Mesodermal cell (in vitro differentiated cells): Measurements from ENCODE around the gene ADGRD1.

Experiments used
- H3K27ac ChIP-seq: 2 replicates; pipeline ENCODE4 v1.7.0; 2013; ENCODE audit warnings: mild to moderate bottlenecking, low read depth, low read length, moderate library complexity; ENCODE audit not compliant: severe bottlenecking
- H3K36me3 ChIP-seq: 2 replicates; pipeline ENCODE4 v1.7.1; 2013; ENCODE audit warnings: mild to moderate bottlenecking, low read length, moderate library complexity; ENCODE audit not compliant: control insufficient read depth, insufficient read depth
- H3K4me1 ChIP-seq: one replicate; pipeline ENCODE4 v1.7.1; 2013; ENCODE audit warnings: mild to moderate bottlenecking, low read length; ENCODE audit not compliant: insufficient read depth, control insufficient read depth, poor library complexity, severe bottlenecking
- H3K4me3 ChIP-seq: 2 replicates; pipeline ENCODE4 v1.7.0; 2013; ENCODE audit warnings: low read length, control low read depth, mild to moderate bottlenecking; ENCODE audit not compliant: insufficient read depth, poor library complexity, severe bottlenecking; ENCODE audit errors: extremely low read depth
- H3K9me3 ChIP-seq: 2 replicates; pipeline ENCODE4 v1.7.1; 2013; ENCODE audit warnings: mild to moderate bottlenecking, low read length, moderate library complexity; ENCODE audit not compliant: control insufficient read depth
- WGBS, 2 experiments: methylation state at CpG; one replicate each; pipeline ENCODE4 v1.1.5; 2013; ENCODE audit warnings: missing lambda C conversion rate in 2 of 2; ENCODE audit not compliant: insufficient coverage in 2 of 2; 5-methylcytosine and 5-hydroxymethylcytosine counted together

Gene ADGRD1

DNA sequence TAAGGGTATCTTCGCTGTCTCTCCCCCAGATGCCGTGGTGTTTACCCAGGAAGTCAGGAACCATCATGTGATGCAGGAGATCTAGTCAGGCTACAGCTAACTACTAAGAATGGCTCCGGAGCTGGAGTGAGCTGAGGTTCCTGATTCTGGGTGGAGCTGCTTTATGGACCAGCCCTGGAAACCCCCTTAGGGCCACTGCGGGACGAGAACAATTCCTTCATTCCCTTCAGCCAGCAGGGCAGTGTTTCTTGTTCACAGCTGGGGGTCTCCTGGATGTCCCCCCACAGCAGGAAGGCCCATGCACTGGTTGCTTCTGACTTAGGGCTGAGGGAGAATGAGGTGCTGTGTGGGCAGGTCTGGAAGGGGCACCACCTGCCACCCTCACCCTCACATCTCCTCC is 199.3 kb downstream of the ADGRD1 start:
- Histone ChIP-seq H3K4me3 (no peak overlapping the region), H3K27ac (no peak overlapping the region), H3K36me3 (no peaks in the 10 kb centered on the region), H3K4me1 (no peaks in the 10 kb centered on the region), H3K9me3 (no peaks in the 10 kb centered on the region)
- WGBS, 2 experiments = 85 to 93% methylated on average over 2 to 5 of the region's 5 CpGs

DNA sequence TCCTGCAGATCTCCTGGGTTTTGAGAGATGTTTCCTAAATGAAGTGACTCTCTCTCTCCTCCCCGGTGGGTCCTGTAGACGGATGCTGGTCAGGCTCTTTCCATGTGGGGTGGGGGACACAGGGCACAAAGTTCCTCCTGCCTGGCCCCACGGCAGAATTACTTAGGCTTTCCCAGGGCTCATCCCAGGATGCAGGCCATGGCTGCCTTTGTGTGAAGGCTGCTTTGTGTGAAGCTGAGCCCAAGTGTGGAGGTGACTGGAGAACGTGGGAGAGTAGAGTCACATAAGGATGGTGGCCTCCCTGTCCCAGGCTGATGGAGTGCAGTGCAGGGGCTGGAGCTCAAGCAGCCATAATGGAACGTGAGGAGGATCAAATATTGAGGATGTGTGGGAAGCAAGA is 200.2 kb downstream of the ADGRD1 start:
- H3K4me1 ChIP-seq = no peaks in the 10 kb centered on the region
- no peaks in the 10 kb centered on the region for H3K9me3 ChIP-seq
- H3K36me3 ChIP-seq = no peaks in the 10 kb centered on the region
- H3K27ac ChIP-seq = no peak overlapping the region
- H3K4me3 ChIP-seq = no peak overlapping the region
- 83 to 90% methylated on average over 2 of the region's 5 CpGs for WGBS, 2 experiments

DNA sequence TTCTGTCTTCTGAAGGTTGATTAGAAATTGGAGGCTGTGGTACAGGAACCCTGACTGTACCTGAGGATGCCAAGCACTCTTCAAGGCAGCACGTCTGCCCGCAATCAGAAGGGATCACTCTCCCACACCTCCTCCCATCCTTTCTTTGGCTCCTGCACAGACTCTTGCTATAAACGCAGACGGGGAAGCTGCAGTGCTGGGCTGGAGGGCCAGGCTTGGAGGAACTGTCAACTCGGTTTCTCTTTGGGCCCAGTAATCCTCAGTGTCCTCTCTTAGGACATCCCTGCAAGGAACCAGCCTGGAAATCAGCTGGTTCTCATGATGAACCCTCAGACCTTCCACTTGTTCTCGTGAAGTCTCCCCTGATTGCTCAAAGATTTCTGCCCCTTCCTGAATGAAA is 201.4 kb downstream of the ADGRD1 start:
- Histone ChIP-seq H3K36me3 (no peaks in the 10 kb centered on the region), H3K27ac (no peak overlapping the region), H3K4me1 (no peaks in the 10 kb centered on the region), H3K4me3 (no peak overlapping the region), H3K9me3 (no peaks in the 10 kb centered on the region)
- 78 to 89% methylated on average over 5 to 6 of the region's 6 CpGs for WGBS, 2 experiments

DNA sequence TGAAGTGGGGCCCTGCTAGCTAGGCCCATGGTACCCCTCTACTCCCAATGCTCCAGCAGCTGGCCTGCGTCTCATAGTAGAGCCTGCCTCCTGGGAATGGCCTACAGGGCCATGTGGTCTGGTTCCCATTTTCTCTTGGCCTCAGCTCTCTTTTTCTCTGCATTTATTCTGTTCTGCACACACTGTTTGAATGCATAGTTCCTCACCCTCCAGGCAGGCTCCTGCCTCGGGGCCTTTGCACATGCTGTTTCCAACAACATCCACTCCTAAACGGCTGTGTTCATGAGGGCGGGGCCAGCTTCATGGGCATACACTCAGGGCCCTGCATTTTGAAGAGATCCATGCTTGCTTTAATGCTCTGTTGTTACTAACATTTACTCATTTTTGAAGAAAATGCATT is 204.0 kb downstream of the ADGRD1 start:
- H3K4me3 ChIP-seq = no peak overlapping the region
- H3K27ac ChIP-seq = no peak overlapping the region
- H3K36me3 ChIP-seq = no peaks in the 10 kb centered on the region
- H3K4me1 ChIP-seq = no peaks in the 10 kb centered on the region
- H3K9me3 ChIP-seq = no peaks in the 10 kb centered on the region
- WGBS, 2 experiments = 71 to 73% methylated on average over 4 of the region's 4 CpGs

DNA sequence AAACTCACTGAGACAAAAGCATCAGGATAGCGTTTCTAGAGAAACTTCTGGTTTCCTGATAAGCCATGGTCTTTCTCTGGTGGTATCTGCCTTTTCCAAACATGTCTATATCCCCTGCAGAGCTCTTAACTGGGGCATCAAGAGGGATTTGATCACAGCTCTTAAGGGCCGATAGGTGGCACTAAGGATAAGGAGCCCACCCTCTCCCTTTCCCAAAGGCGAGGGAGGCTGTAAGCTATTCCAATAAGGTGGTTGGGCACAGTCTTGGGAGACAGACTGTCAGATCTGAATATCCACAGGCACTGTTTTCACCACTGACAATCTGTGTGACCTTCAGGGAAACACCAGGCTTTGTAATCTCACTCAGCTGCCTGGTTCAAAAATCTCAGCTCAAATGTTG is 206.0 kb downstream of the ADGRD1 start:
- H3K4me1 ChIP-seq = no peaks in the 10 kb centered on the region
- WGBS, 2 experiments = 30 to 67% methylated on average over 1 of the region's 3 CpGs
- H3K9me3 ChIP-seq = no peaks in the 10 kb centered on the region
- no peak overlapping the region for H3K27ac ChIP-seq
- H3K36me3 ChIP-seq = no peaks in the 10 kb centered on the region
- no peak overlapping the region for H3K4me3 ChIP-seq

DNA sequence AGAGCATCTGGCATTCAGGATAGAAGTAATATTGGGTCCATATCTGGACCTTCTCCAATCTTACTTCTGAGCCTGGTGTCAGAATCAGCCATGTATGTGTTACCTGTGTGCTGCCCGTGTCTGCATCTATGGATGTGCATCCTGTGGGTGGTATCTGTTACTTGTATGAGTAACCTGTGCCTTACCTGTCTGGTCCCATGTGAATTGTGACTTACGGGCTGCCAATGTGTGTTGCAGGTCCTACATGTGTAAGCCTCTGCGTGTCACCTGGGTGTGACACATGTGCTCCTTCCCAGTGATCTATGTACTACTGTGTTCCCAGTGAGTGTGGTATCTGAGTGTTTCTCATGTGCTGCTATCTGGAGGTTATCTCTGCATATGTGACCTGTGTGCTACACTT is 208.4 kb downstream of the ADGRD1 start:
- H3K4me1 ChIP-seq = no peaks in the 10 kb centered on the region
- WGBS, 2 experiments = 88 to 100% methylated on average over 3 of the region's 3 CpGs

DNA sequence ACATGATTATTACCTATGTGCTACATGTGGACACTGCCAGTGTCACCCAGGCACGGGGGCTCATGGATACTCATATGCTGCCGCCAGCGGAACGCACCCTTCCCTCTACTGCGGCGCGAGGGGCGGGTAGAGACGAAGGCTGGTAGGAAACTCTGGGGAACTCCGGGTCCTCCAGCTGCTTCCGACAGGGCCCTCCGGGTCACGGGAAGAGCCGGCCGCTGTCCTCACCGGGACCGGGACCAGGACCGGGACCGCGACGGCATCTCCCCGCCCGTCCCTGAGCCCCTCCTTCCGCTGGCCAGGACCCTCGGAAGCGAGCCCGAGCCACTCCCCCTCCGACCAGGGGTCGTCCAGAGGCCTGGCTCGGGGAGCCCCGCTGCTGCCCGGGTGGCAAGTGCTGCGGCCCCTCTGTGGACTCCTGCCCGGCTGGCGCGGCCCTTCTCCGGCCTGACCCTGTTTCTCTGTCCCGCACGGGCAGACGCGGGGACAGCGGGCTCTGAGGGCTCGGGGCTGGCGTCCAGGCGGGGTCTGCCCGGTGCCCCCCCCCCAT is 209.6 kb downstream of the ADGRD1 start:
- H3K4me3 ChIP-seq = no peak overlapping the region
- no peaks in the 10 kb centered on the region for H3K36me3 ChIP-seq
- H3K4me1 ChIP-seq = no peaks in the 10 kb centered on the region
- 93 to 94% methylated on average over 28 to 34 of the region's 46 CpGs for WGBS, 2 experiments
- no peaks in the 10 kb centered on the region for H3K9me3 ChIP-seq
- no peak overlapping the region for H3K27ac ChIP-seq

More for the DNA sequence above, 208.4 kb downstream of the ADGRD1 start:
- H3K4me3 ChIP-seq = no peak overlapping the region
- H3K9me3 ChIP-seq = no peaks in the 10 kb centered on the region
- no peaks in the 10 kb centered on the region for H3K36me3 ChIP-seq
- H3K27ac ChIP-seq = no peak overlapping the region

DNA sequence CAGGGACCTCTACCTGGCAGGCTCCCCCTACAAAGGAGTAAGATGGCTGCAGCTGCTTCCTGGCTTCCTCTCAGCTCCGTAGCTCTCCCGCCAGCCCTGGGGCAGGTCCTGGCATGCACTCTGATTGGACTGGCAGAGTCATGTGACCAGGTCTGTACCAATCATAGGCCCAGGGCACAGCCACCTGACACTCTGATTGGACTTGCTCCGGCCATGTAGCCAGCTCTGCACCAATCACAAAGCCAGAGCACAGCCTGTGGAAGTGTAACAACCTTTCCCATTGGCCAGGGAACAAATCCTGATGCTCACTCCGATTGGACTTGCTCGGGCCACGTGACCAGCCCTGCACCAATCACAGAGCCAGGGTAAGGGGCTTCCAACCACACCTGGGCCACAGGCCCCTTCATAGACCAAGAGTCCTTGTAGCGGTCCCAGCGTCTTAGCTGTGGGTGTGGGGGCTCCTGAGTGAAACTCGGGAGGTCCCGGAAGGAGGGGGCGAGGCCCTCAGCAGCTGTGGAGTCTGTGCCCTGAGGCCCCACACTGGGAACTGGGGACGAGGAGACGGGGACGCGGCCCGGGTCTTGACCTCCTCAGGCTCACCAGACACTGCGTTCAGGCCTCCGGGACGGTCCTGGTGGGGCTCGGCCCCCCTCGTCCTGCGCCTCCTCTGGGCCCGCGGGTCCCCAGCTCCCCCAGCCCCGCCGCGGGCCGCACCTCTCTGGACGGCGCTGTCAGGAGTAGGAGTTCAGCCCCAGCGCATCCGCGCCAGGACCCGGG is 210.6 kb downstream of the ADGRD1 start:
- Histone ChIP-seq H3K9me3 (no peaks in the 10 kb centered on the region), H3K4me1 (no peaks in the 10 kb centered on the region), H3K36me3 (no peaks in the 10 kb centered on the region), H3K4me3 (no peak overlapping the region), H3K27ac (no peak overlapping the region)
- 94% methylated on average over 11 to 14 of the region's 34 CpGs for WGBS, 2 experiments

DNA sequence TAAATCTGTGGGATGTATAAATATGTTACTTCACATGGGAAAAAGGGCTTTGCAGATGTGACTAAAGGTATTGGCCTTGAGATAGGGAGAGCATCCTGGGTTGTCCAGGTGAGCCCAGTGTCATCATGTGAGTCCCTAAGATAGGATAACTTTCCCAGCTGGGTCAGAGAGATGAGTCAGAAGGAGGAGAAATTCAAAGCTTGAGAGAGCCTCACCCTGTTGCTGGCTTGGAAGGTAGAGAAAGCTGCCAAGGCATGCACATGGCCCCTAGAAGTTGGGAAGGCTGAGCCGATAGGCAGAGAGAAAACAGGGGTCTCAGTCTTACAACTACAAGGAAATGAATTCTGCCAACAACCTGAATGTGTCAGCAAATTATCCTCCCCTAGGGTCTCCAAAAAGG is 213.0 kb downstream of the ADGRD1 start:
- H3K27ac ChIP-seq = no peak overlapping the region
- H3K9me3 ChIP-seq = no peaks in the 10 kb centered on the region
- no peaks in the 10 kb centered on the region for H3K36me3 ChIP-seq
- H3K4me1 ChIP-seq = no peaks in the 10 kb centered on the region
- no peak overlapping the region for H3K4me3 ChIP-seq
- 88% methylated on average over 1 of the region's 1 CpG; no CpG with 5 or more reads in 1 of the 2 experiments for WGBS, 2 experiments

DNA sequence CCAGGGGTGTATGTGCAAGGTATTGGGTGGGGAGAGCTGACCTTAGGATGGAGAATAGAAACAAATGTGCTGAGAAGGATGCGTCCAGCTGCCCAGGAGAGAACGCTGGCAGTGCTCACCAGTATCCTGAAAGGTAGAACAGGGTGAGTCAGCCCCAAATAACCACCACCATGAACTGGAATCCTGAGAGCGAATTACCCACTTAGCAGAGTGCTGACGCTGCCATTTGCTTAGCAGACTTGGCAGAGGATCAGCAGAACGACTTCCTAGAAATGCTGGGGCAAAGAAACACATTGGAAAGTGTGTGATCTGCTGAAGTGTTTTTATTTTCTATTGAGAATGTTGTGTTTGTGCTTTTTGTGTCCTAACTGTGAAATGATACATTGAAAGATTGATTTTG is 213.6 kb downstream of the ADGRD1 start:
- Histone ChIP-seq H3K4me1 (no peaks in the 10 kb centered on the region), H3K9me3 (no peaks in the 10 kb centered on the region), H3K27ac (no peak overlapping the region), H3K4me3 (no peak overlapping the region), H3K36me3 (no peaks in the 10 kb centered on the region)
- 85 to 92% methylated on average over 5 of the region's 5 CpGs for WGBS, 2 experiments

DNA sequence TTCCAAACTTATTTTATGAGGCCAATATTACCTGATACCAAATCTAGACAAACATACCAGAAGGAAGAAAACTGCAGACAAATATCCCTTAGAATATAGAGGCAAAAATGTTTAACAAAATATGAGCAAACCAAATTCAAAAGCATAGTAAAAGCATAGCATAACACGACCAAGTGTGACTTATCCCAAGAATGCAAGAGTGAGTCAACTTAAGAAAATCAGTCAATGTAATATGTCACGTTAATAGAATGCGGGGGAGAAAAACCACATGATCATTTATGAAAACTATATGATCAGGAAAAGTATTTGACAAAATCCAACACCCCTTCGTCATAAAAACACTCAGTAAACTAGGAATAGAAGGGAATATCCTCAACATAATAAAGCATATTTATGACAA is 217.3 kb downstream of the ADGRD1 start:
- Histone ChIP-seq H3K27ac (no peak overlapping the region), H3K4me1 (no peaks in the 10 kb centered on the region), H3K9me3 (peaks cover 3% of the 10 kb centered on the region), H3K36me3 (no peaks in the 10 kb centered on the region), H3K4me3 (no peak overlapping the region)
- WGBS, 2 experiments = no CpG with 5 or more reads among the region's 4 CpGs
